SK-N-SH (cell line): ENCODE measurements around the gene CRACR2A. TPM values are rescaled to one million over a fixed set of nuclear protein-coding genes. Genes with fewer than 3 reads are reported as not detected.
A peak's percentile ranks its signal among the peaks of the same experiment; 100 is the strongest.

Source experiments
- CTCF ChIA-PET: fragments of 300-600, 350-600 bp; formaldehyde crosslinking; extraction: SDS; loops from one replicate; lab custom pipeline; 2021; lab: Yijun Ruan, JAX
- POLR2A ChIA-PET: fragments of 350-600 bp; sonication (Branson Sonifier 250); formaldehyde crosslinking; extraction: SDS; loops from one replicate; lab custom pipeline; 2020; ENCODE audit warnings: antibody characterized with exemption, inconsistent platforms; lab: Yijun Ruan, JAX
- DNase-seq: peaks from one replicate; pipeline ENCODE4 v3.0.0; 2012
- H2AFZ ChIP-seq: fragments of 200-600 bp; sonication (generic); 2 replicates; pipeline ENCODE4 v1.8.1; 2016; ENCODE audit warnings: antibody characterized with exemption, mild to moderate bottlenecking, low read depth
- H3F3A ChIP-seq: fragments of 200-600 bp; sonication (generic); replicated peaks from 2 replicates; pipeline ENCODE3; 2016; ENCODE audit warnings: antibody characterized with exemption, mild to moderate bottlenecking; ENCODE audit not compliant: insufficient read depth
- H3K27ac ChIP-seq, 2 experiments: fragments of 200-500 bp in 1 of 2; fragments of 200-600 bp in 1 of 2; sonication (Bioruptor generic) in 1 of 2; sonication (generic), shearing (Covaris generic) in 1 of 2; 2 replicates each; pipeline versions ENCODE4 v1.5.1 to v1.6.1; 2014 to 2016; ENCODE audit warnings: low read depth in 2 of 2, inconsistent platforms in 1 of 2, low read length in 1 of 2, mild to moderate bottlenecking in 1 of 2, mixed read lengths in 1 of 2
- H3K27me3 ChIP-seq: fragments of 200-600 bp; sonication (generic), shearing (Covaris generic); 2 replicates; pipeline ENCODE4 v1.6.1; 2016; ENCODE audit warnings: mixed run types; ENCODE audit not compliant: insufficient read depth
- H3K36me3 ChIP-seq, 2 experiments: fragments of 200-500 bp in 1 of 2; fragments of 200-600 bp in 1 of 2; sonication (Bioruptor generic) in 1 of 2; sonication (generic) in 1 of 2; replicated peaks in 1 of 2; 2 replicates each; pipeline versions ENCODE3 to v1.5.1; 2014 to 2016; ENCODE audit warnings: low read length in 1 of 2, mild to moderate bottlenecking in 1 of 2; ENCODE audit not compliant: insufficient read depth in 2 of 2, control insufficient read depth in 1 of 2
- H3K4me1 ChIP-seq, 2 experiments: fragments of 200-500 bp in 1 of 2; fragments of 200-600 bp in 1 of 2; sonication (Bioruptor generic) in 1 of 2; sonication (generic), shearing (Covaris generic) in 1 of 2; 2 replicates each; pipeline versions ENCODE4 v1.5.1 to v1.6.1; 2014 to 2016; ENCODE audit warnings: low read depth in 1 of 2, low read length in 1 of 2, mixed run types in 1 of 2; ENCODE audit not compliant: insufficient read depth in 2 of 2, control insufficient read depth in 1 of 2
- H3K4me2 ChIP-seq: fragments of 200-600 bp; sonication (generic), shearing (Covaris generic); 2 replicates; pipeline ENCODE4 v1.6.1; 2017; ENCODE audit warnings: mixed run types
- H3K4me3 ChIP-seq, 2 experiments: fragments of 200-500 bp in 1 of 2; fragments of 200-600 bp in 1 of 2; sonication (Bioruptor generic) in 1 of 2; sonication (generic), shearing (Covaris generic) in 1 of 2; 2 replicates each; pipeline versions ENCODE4 v1.5.1 to v1.8.1; 2014 to 2016; ENCODE audit warnings: low read depth in 2 of 2, inconsistent platforms in 1 of 2, low read length in 1 of 2, mild to moderate bottlenecking in 1 of 2, mixed read lengths in 1 of 2, moderate library complexity in 1 of 2
- H3K79me2 ChIP-seq: fragments of 200-600 bp; sonication (generic); 2 replicates; pipeline ENCODE4 v1.8.1; 2017; ENCODE audit warnings: mild to moderate bottlenecking; ENCODE audit not compliant: insufficient read depth
- H3K9ac ChIP-seq: fragments of 200-600 bp; sonication (generic); 2 replicates; pipeline ENCODE4 v1.6.1; 2017; ENCODE audit warnings: mixed run types
- H3K9me2 ChIP-seq: fragments of 200-600 bp; sonication (generic); 2 replicates; pipeline ENCODE4 v1.6.1; 2017; ENCODE audit warnings: mixed run types
- H3K9me3 ChIP-seq: fragments of 200-600 bp; sonication (generic); 2 replicates; pipeline ENCODE4 v1.6.1; 2017; ENCODE audit warnings: mixed run types, mild to moderate bottlenecking, moderate library complexity
- H4K20me1 ChIP-seq: fragments of 200-600 bp; sonication (generic); 2 replicates; pipeline ENCODE4 v1.6.1; 2017; ENCODE audit warnings: mild to moderate bottlenecking, mixed run types; ENCODE audit not compliant: insufficient read depth
- CHD2 ChIP-seq: fragments of 150-350 bp; IDR thresholded peaks from 2 replicates; pipeline ENCODE4 v1.6.1; 2018; ENCODE audit warnings: low read length; ENCODE audit not compliant: partially characterized antibody
- CTCF ChIP-seq: fragments of 200-600 bp; sonication (generic); IDR thresholded peaks from 2 replicates; pipeline ENCODE4 v1.6.1; 2017; ENCODE audit warnings: antibody characterized with exemption, mild to moderate bottlenecking, moderate library complexity
- ELF1 ChIP-seq: IDR thresholded peaks from 2 replicates; pipeline ENCODE4 v1.4.0; 2012
- MEF2A ChIP-seq: IDR thresholded peaks from 2 replicates; pipeline ENCODE4 v1.4.0; 2012; ENCODE audit warnings: low read depth, borderline replicate concordance
- RAD21 ChIP-seq: IDR thresholded peaks from 2 replicates; pipeline ENCODE4 v1.6.1; 2012; ENCODE audit warnings: mild to moderate bottlenecking, low read length
- RCOR1 ChIP-seq: fragments of 150-350 bp; IDR thresholded peaks from 2 replicates; pipeline ENCODE4 v1.6.1; 2017; ENCODE audit warnings: antibody characterized with exemption, low read length
- TCF12 ChIP-seq: IDR thresholded peaks from 2 replicates; pipeline ENCODE4 v1.4.0; 2012
- YY1 ChIP-seq: IDR thresholded peaks from 2 replicates; pipeline ENCODE4 v1.4.0; 2012; ENCODE audit warnings: low read depth, mild to moderate bottlenecking
- WGBS: methylation state at CpG from one replicate; pipeline ENCODE4 v1.1.6; 2017; ENCODE audit warnings: low lambda C conversion rate; 5-methylcytosine and 5-hydroxymethylcytosine counted together
- polyA plus RNA-seq, 3 experiments: library from polyadenylated mRNA; depleted of rRNA; stranded (reverse); fragments of >200 nt; gene quantifications; 2 replicates each; pipeline ENCODE4 v1.2.3, GENCODE V29; 2012

The CRACR2A gene
- polyA plus RNA-seq (2012; rRNA removed): 0.05 and 0.12 TPM in 2 replicates
- polyA plus RNA-seq (2012; cell fraction: cytosol; rRNA removed): 0.14 and 0.15 TPM in 2 replicates
- polyA plus RNA-seq (2012; cell fraction: nucleus; rRNA removed): 0.02 and 0.11 TPM in 2 replicates

GRCh38 chr12:3752741-3753486 is at the start of gene CRACR2A:
TSS of gene CRACR2A (minus strand) at chr12:3753109. CDS start at chr12:3696999, 56,110 bp downstream.
- peak; percentile 28; the same call in 1 of the 2 replicates for TF ChIP-seq RAD21
- TF ChIP-seq TCF12: no peak
- peak; percentile 33; the same call in 1 of the 2 replicates for TF ChIP-seq CTCF
- TF ChIP-seq, all 33 proteins: peak for 2
- H3K4me2 ChIP-seq: peak within 1 kb of the TSS; percentile 33; the same call in 1 of the 2 replicates
- peak within 1 kb of the TSS; percentile 30 to 32; a peak in 3 of 4 replicates for H3K4me3 ChIP-seq
- no peak within 1 kb of the TSS for H3K27ac ChIP-seq
- peak; percentile 90 for DNase-seq
- peaks cover 0 to 2% of the 10 kb centered on the region in 2 experiments; a peak in 1 of 4 replicates for H3K4me1 ChIP-seq
- no peak within 1 kb of the TSS for H3K9ac ChIP-seq
- no peaks in the 10 kb centered on the region for H3F3A ChIP-seq
- no peaks in the 10 kb centered on the region for H3K9me2 ChIP-seq
- H3K27me3 ChIP-seq: no peaks in the 10 kb centered on the region
- ChIA-PET CTCF (interaction anchor here (0.6 to 1.7 kb wide), 9 partner anchors 9 to 453 kb away, joined by 3 to 12 read pairs (median 4); no protein-coding TSS in a partner anchor), POLR2A (no interaction called here)
- H3K9me3 ChIP-seq: no peaks in the 10 kb centered on the region
- 91% methylated on average over 6 of the region's 62 CpGs for WGBS
- no peaks in the 10 kb centered on the region for H4K20me1 ChIP-seq
- no peak within 1 kb of the TSS; the same call in 1 of the 2 replicates for H2AFZ ChIP-seq
- H3K79me2 ChIP-seq: no peaks in the 10 kb centered on the region
- no peaks in the 10 kb centered on the region for H3K36me3 ChIP-seq

- H4K20me1 ChIP-seq: no peaks in the 10 kb centered on the region
- no peaks in the 10 kb centered on the region for H3K9me2 ChIP-seq
- no peaks in the 10 kb centered on the region for H3K27me3 ChIP-seq
- H3K4me3 ChIP-seq: no peak overlapping the region
- no peaks in the 10 kb centered on the region for H3K79me2 ChIP-seq
- WGBS: 75% methylated on average over 3 of the region's 3 CpGs
- H3K4me2 ChIP-seq: no peak overlapping the region
- H3K9me3 ChIP-seq: no peaks in the 10 kb centered on the region
- no peak overlapping the region for H2AFZ ChIP-seq
- no peak overlapping the region for H3K9ac ChIP-seq
- H3F3A ChIP-seq: no peaks in the 10 kb centered on the region
- ChIA-PET CTCF (interaction anchor here (1.4 to 4.5 kb wide), 2 partner anchors 20 to 498 kb away, joined by 3 to 56 read pairs; no protein-coding TSS in a partner anchor), POLR2A (no interaction called here)
- TF ChIP-seq MEF2A: no peak
- TF ChIP-seq RCOR1: no peak
- H3K36me3 ChIP-seq: no peaks in the 10 kb centered on the region
- H3K27ac ChIP-seq: no peak overlapping the region
- peaks cover 0 to 3% of the 10 kb centered on the region in 2 experiments; a peak in 1 of 4 replicates for H3K4me1 ChIP-seq
- DNase-seq: no peak
These were observed 44.7 kb upstream of the CRACR2A start for GRCh38 chr12:3797531-3798048.

- Histone ChIP-seq H3K27me3 (no peaks in the 10 kb centered on the region), H3K9ac (no peak overlapping the region), H3K79me2 (no peaks in the 10 kb centered on the region)
- CTCF ChIA-PET: interaction anchor here (0.9 to 4.3 kb wide), 5 partner anchors 8 to 495 kb away, joined by 3 to 36 read pairs (median 10); no protein-coding TSS in a partner anchor
- DNase-seq: no peak
- TF ChIP-seq ELF1 (no peak), CHD2 (no peak), YY1 (no peak), TCF12 (no peak)
- TF ChIP-seq, all 33 proteins: peak for 0
- no peak overlapping the region for H3K4me2 ChIP-seq
- no peaks in the 10 kb centered on the region for H4K20me1 ChIP-seq
- no peaks in the 10 kb centered on the region for H3K9me3 ChIP-seq
- WGBS: 47% methylated on average over 5 of the region's 5 CpGs
- H3K4me1 ChIP-seq: no peaks in the 10 kb centered on the region
- H3K9me2 ChIP-seq: no peaks in the 10 kb centered on the region
- POLR2A ChIA-PET: no interaction called here
- H3K4me3 ChIP-seq: no peak overlapping the region
- no peak overlapping the region for H2AFZ ChIP-seq
- H3K27ac ChIP-seq: no peak overlapping the region
- no peaks in the 10 kb centered on the region for H3K36me3 ChIP-seq
- H3F3A ChIP-seq: no peaks in the 10 kb centered on the region
These were observed 42.7 kb upstream of the CRACR2A start for GRCh38 chr12:3795492-3796133.
